GM19372 (cell line): ENCODE results near the gene GCNT2.
"Not testable (repeated sequence)": the region's sequence is repeated elsewhere in the genome, so short reads cannot be mapped to it uniquely, and the experiment has no call there.

ENCODE experiments used
- ATAC-seq: cut with Tn5 transposase; IDR thresholded peaks from one replicate; pipeline ENCODE4 v1.9.1; 2021; ENCODE audit warnings: mild to moderate bottlenecking, low read depth, moderate library complexity; ENCODE audit not compliant: unreplicated experiment

Gene GCNT2

GRCh38 chr6:10521104-10521808, at the start of gene GCNT2:
Gene GCNT2 (plus strand): TSS chr6:10521351. CDS start chr6:10528912, 7,561 bp downstream.
- ATAC-seq: no peak

- ATAC-seq: no peak
Measured at GRCh38 chr6:10472634-10473033, 48.5 kb upstream of the GCNT2 start.

GRCh38 chr6:10478187-10479040, 42.7 kb upstream of the GCNT2 start:
- ATAC-seq: no peak

DNA sequence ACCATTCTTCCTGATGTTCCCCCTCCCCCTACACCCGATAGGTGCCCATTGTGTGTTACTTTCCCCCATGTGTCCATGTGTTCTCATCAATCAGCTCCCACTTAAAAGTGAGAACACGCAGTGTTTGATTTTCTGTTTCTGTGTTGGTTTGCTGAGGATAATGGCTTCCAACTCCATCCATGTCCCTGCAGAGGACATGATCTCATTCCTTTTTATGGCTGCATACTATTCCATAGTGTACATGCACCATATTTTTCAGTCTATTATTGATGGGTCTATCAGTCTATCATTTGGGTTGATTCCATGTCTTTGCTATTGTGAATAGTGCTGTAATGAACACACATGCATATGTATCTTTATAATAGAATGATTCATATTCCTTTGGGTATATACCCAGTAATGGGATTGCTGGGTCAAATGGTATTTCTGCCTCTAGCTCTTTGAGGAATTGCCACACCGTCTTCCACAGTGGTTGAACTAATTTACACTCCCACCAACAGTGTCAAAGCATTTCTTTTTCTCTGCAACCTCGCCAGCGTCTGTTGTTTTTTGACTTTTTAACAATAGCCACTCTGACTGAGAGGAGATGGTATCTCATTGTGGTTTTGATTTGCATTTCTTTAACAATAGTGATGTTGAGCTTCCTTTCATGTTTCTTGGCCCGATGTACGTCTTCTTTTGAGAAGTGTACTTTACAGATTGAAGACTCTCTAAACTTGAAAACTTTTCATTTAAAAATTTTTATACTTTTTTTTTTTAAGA, 41.0 kb upstream of the GCNT2 start:
- ATAC-seq: no peak

GRCh38 chr6:10481101-10481500, 40.0 kb upstream of the GCNT2 start:
- no peak for ATAC-seq

DNA sequence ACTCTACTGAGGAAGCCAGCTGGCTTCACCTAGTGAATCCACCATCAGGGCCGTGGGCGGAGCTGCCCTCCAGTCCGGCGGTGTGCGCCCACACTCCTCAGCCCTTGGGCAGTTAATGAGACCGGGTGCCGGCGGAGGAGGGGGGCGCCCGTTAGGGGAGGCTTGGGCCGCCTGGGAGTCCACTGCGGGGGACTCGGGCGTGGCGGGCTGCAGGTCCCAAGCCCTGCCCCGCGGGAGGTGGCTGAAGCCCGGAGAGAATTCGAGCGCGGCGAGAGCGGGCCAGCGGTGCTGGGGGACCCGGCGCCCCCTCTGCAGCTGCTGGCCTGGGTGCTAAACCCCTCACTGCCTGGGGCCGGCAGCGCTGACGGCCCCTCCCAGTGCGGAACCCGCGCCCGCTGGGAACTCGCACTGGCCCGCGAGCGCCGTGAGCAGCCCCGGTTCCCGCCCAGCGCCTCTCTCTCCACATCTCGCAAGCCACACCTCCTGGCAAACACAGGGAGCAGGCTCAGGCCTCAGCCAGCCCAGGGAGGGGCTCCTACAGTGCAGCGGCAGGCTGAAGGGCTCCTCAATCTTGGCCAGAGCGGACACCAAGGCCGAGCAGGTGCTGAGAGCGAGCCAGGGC, 38.4 kb upstream of the GCNT2 start:
- no peak for ATAC-seq

DNA sequence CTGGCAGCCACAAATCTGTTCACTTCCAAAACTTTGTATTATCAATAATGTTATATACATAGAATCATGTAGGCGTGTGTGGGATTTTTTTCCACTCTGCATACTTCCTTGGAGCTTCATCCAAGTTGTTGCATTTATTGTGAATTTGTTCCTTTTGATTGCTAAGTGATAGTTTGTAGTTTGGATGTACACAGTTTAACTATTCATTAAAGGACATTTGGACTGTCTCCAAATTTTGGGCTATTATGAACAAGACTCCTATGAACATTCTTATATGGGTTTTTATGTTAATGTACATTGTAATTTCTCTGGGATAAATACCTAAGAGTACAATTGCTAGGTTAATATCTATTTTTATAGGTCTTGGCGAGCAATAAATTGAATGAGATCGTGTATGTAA, 36.2 kb upstream of the GCNT2 start:
- no peak for ATAC-seq

DNA sequence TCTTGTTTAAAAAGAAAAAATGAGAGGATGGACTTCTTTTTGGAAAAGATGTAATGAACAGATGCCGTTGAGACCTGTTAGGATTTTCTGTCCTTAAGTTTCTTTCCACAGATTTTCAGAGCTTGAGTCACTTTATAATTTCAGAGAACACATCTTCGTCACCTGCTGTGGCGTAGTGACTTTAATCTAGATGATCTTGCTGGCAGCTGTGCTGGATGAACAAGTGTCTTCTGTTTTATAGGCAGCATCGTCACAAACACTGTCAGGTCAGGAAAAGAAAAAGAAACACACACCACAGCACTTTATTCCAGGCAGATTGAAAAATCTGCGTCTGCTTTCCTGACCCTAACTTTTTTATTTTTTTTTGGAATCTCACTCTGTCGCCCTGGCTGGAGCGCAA, 35.7 kb upstream of the GCNT2 start:
- no peak for ATAC-seq

DNA sequence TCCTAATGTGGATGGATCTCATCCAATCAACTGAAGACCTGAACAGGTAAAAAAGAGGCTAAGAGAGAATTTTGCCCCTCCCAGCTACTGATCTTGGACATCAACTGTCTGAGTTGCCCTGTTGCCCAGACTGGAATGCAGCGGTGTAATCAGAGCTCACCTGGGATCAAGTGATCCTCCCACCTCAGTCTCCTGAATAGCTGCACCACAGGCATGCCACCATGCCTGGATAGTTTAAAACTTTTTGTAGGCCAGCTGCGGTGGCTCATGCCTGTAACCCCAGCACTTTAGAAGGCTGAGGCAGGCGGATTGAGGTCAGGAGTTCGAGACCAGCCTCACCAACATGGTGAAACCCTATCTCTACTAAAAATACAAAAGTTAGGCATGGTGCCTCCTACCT, 34.9 kb upstream of the GCNT2 start:
- no peak for ATAC-seq

GRCh38 chr6:10486944-10487588, 34.1 kb upstream of the GCNT2 start:
- not testable (repeated sequence) for ATAC-seq

DNA sequence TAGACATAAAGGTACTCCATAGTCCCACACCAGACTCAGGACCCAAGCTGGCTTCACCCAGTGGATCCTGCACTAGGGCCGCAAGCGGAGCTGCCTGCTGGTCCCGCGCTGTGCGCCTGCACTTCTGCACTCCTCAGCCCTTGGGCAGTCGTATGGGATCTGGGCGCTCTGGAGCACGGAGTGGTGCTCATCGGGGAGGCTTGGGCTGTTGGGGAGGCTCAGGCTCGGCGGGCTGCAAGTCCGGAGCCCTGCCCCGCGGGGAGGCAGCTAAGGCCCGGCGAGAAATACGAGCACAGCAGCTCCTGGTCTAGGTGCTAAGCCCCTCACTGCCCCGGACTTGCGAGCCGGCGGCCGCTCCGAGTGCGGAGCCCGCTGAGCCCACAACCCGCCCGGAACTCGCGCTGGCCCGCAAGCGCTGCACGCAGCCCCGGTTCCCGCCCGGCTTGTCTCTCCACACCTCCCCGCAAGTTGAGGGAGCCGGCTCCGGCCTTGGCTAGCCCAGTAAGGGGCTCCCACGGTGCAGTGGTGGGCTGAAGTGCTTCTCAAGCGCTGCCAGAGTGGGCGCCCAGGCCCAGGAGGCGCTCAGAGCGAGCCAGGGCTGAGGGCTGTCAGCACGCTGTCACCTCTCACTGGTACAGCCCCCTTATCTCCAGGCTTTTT, 33.4 kb upstream of the GCNT2 start:
- no peak for ATAC-seq

DNA sequence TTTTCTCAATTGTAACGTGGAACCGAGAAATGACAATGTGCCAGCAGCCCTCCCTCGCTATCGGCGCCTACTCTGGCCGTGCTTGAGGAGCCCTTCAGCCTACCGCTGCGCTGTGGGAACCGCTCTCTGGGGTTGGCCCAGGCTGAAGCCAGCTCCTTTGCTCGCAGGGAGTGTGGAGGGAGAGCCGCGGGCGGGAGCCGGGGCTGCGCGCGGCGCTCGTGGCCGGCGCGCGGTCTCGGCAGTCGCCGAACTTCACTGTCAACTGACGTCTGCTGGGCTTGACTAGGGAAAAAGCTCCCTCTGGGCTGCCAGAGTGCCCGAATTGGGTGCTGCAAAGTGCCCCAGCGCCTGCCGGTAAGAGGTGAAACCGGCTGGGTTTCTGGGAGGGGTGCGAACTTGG, 29.7 kb upstream of the GCNT2 start:
- no peak for ATAC-seq

DNA sequence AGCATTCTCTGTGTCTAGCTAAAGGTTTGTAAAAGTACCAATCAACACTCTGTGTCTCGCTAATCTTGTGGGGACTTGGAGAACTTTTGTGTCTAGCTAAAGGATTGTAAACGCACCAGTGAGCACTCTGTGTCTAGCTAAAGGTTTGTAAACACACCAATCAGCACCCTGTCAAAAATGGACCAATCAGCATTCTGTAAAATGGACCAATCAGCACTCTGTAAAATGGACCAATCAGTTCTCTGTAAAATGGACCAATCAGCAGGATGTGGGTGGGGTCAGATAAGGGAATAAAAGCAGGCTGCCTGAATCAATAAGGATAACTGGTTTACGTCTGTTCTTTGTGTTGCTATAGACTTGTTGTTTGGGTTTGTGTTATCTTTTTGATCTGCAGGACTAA, 29.2 kb upstream of the GCNT2 start:
- not testable (repeated sequence) for ATAC-seq

DNA sequence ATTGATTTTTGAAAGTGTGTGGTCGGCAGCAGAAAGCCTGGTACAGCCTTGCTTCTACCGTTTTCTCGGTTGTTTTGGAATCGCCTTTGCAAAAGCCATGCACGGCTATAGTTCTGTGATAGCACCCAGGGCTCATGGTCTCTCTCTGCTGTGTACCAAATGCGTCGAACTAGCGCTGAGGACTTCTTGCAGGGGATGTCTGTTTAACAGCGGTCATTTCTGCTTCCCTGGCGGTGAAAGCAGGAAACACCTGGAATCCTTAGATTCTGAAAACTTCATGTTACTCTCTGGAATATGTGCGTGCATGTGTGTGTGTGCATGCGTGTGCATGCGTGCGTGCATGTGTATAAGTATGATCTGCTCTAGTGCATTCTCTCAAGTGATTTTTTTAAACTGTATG, 26.1 kb upstream of the GCNT2 start:
- no peak for ATAC-seq

- no peak for ATAC-seq
Measured at GRCh38 chr6:10505529-10505928, 15.6 kb upstream of the GCNT2 start.

GRCh38 chr6:10507298-10507697, 13.9 kb upstream of the GCNT2 start:
- no peak for ATAC-seq

DNA sequence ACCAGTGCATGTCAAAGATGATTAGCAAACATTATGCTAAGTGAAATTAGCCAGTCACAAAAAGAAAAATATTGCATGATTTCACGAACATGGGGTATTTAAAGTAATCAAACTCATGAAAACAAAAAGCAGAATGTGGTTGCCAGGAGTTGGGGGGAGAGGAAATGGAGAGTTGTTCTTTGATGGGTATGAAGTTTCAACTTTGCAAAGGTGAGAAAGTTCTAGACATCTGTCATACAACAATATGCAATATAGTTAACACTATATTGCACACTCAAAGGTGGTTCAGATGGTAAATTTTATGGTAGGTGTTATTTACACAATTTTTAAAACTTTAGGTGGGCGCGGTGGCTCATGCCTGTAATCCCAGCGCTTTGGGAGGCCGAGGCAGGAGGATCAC, 13.4 kb upstream of the GCNT2 start:
- ATAC-seq: no peak

- ATAC-seq: no peak
Measured at GRCh38 chr6:10510592-10511367, 10.4 kb upstream of the GCNT2 start.

GRCh38 chr6:10511477-10511876, 9.7 kb upstream of the GCNT2 start:
- no peak for ATAC-seq
